Suprapubic skin (tissue), 4 donors: Measurements from ENCODE around the gene SMG6. TPM values are rescaled to one million over a fixed set of nuclear protein-coding genes. Genes with fewer than 3 reads are reported as not detected.
"Not testable (repeated sequence)": the region's sequence is repeated elsewhere in the genome, so short reads cannot be mapped to it uniquely, and the experiment has no call there.

Experiments used
- DNase-seq, 2 donors: peaks; one replicate each; pipeline ENCODE4 v3.0.0-alpha.2; 2019; ENCODE audit warnings: low spot score in 2 of 2
- H3K27ac ChIP-seq: fragments of 200-600 bp; sonication (generic); one replicate; pipeline ENCODE4 v1.5.1; 2019
- H3K27me3 ChIP-seq: fragments of 200-600 bp; sonication (generic); one replicate; pipeline ENCODE4 v1.5.1; 2019
- H3K36me3 ChIP-seq: fragments of 200-600 bp; sonication (generic); one replicate; pipeline ENCODE4 v1.5.1; 2019
- H3K4me1 ChIP-seq: fragments of 200-600 bp; sonication (generic); one replicate; pipeline ENCODE4 v1.5.1; 2019
- H3K4me3 ChIP-seq: fragments of 200-600 bp; sonication (generic); one replicate; pipeline ENCODE4 v1.5.1; 2019; ENCODE audit warnings: mild to moderate bottlenecking
- H3K9me3 ChIP-seq: fragments of 200-600 bp; sonication (generic); one replicate; pipeline ENCODE4 v1.5.1; 2019
- EP300 ChIP-seq: sonication (generic); formaldehyde crosslinking; IDR thresholded peaks from one replicate; pipeline ENCODE4 v1.6.1; 2017; ENCODE audit warnings: antibody characterized with exemption
- POLR2A ChIP-seq, 2 donors: fragments of 450-650 bp; IDR thresholded peaks; one replicate each; pipeline ENCODE4 v1.6.1; 2017; ENCODE audit warnings: antibody characterized with exemption in 2 of 2, mild to moderate bottlenecking in 2 of 2, moderate library complexity in 2 of 2
- POLR2AphosphoS5 ChIP-seq, 3 donors: sonication (generic); formaldehyde crosslinking; IDR thresholded peaks; one replicate each; pipeline ENCODE4 v1.6.1; 2017; ENCODE audit warnings: antibody characterized with exemption in 3 of 3
- WGBS: methylation state at CpG from one replicate; pipeline ENCODE4 v1.1.5; 2018; 5-methylcytosine and 5-hydroxymethylcytosine counted together
- total RNA-seq, 4 donors: library from RNA; depleted of rRNA; stranded (reverse); fragments of >200 nt; gene quantifications; one replicate each; pipeline ENCODE4 v1.1.0, GENCODE V29; 2016
- TF ChIP-seq, protein P1 (sequence below), 2 donors: fragments of 200-600 bp in 1 of 2; fragments of 450-650 bp in 1 of 2; sonication (generic) in 1 of 2; IDR thresholded peaks; one replicate each; pipeline ENCODE4 v1.5.1; 2016 to 2019; ENCODE audit warnings: antibody characterized with exemption in 2 of 2, mild to moderate bottlenecking in 1 of 2, moderate library complexity in 1 of 2

Gene SMG6
- total RNA-seq, 4 donors from 2014 or later, result 29.6 to 58.6 (median 45.5) TPM

GRCh38 chr17:2319051-2319450 lies 15.5 kb upstream of the SMG6 start:
- no peak overlapping the region for H3K4me3 ChIP-seq
- no peak for DNase-seq
- H3K9me3 ChIP-seq, result no peaks in the 10 kb centered on the region
- no peaks in the 10 kb centered on the region for H3K27me3 ChIP-seq
- H3K27ac ChIP-seq, result no peak overlapping the region
- TF ChIP-seq EP300, result no peak
- TF ChIP-seq POLR2A (IDR thresholded peaks at IDR 0.05), result no peak
- TF ChIP-seq, protein P1, sequence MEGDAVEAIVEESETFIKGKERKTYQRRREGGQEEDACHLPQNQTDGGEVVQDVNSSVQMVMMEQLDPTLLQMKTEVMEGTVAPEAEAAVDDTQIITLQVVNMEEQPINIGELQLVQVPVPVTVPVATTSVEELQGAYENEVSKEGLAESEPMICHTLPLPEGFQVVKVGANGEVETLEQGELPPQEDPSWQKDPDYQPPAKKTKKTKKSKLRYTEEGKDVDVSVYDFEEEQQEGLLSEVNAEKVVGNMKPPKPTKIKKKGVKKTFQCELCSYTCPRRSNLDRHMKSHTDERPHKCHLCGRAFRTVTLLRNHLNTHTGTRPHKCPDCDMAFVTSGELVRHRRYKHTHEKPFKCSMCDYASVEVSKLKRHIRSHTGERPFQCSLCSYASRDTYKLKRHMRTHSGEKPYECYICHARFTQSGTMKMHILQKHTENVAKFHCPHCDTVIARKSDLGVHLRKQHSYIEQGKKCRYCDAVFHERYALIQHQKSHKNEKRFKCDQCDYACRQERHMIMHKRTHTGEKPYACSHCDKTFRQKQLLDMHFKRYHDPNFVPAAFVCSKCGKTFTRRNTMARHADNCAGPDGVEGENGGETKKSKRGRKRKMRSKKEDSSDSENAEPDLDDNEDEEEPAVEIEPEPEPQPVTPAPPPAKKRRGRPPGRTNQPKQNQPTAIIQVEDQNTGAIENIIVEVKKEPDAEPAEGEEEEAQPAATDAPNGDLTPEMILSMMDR (IDR thresholded peaks at IDR 0.05), result no peak
- TF ChIP-seq POLR2AphosphoS5 (IDR thresholded peaks at IDR 0.05), result no peak
- H3K4me1 ChIP-seq, result no peaks in the 10 kb centered on the region
- H3K36me3 ChIP-seq, result peaks cover 50% of the 10 kb centered on the region

DNA sequence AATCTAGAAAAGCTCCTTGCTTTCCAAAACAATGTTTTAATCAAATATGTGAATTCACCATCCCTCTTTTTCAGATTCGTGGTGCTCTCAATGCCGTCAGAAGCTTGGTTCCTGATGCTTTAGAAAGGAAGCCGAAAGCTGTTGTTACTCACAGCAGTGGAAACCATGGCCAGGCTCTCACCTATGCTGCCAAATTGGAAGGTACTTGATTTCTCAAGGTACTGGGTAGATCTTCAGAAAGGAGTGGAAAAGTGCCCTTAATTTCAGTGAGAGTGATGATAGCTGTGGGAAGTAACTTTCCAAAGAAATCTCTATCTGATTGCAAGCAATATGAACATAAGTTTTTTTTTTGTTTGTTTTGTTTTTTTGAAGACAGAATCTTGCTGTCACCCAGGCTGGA lies 14.2 kb upstream of the SMG6 start:
- 89% methylated on average over 3 of the region's 3 CpGs for WGBS

DNA sequence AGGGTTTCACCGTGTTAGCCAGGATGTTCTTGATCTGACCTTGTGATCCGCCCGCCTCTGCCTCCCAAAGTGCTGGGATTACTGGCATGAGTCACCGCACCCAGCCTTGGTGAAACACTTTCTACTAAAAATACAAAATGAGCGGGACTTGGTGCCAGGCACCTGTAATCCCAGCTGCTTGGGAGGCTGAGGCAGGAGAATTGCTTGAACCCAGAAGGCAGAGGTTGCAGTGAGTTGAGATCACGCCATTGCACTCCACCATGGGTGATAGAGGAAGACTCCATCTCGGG lies 13.3 kb upstream of the SMG6 start:
- H3K4me1 ChIP-seq, H3K9me3 ChIP-seq, DNase-seq, H3K27ac ChIP-seq, H3K27me3 ChIP-seq, H3K4me3 ChIP-seq: not testable (repeated sequence)
- H3K36me3 ChIP-seq, result peaks cover 28% of the 10 kb centered on the region
- 62% methylated on average over 7 of the region's 7 CpGs for WGBS

More for the DNA sequence above, 14.2 kb upstream of the SMG6 start:
- Histone ChIP-seq H3K27me3 (no peaks in the 10 kb centered on the region), H3K4me1 (no peaks in the 10 kb centered on the region), H3K4me3 (no peak overlapping the region), H3K27ac (no peak overlapping the region), H3K9me3 (no peaks in the 10 kb centered on the region), H3K36me3 (peaks cover 38% of the 10 kb centered on the region)
- TF ChIP-seq, protein P1 (IDR thresholded peaks at IDR 0.05), result no peak
- TF ChIP-seq POLR2AphosphoS5 (IDR thresholded peaks at IDR 0.05) (no peak), POLR2A (IDR thresholded peaks at IDR 0.05) (no peak), EP300 (no peak)
- peak in 1 of 2 donors; percentile 12 for DNase-seq

DNA sequence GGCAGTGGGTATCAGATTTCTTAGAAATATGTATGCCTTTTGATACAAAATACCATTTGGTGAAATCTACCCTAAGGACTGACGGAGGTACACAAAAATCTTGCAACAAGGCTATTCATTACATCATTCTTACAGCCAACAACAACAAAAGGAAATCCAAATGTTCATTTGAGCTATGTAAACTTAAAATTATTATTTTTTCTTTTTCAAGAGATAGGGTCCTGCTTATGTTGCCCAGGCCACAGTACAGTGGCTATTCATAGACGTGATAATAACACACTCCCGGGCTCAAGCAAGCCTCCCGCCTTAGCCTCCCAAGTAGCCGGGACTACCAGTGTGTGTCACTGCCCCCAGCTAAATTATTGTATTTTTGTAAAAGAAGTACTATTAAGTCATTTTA lies 9.2 kb upstream of the SMG6 start:
- DNase-seq, result peak in 1 of 2 donors; percentile 6
- H3K27me3 ChIP-seq, result no peaks in the 10 kb centered on the region
- H3K4me1 ChIP-seq, result no peaks in the 10 kb centered on the region
- H3K9me3 ChIP-seq, result no peaks in the 10 kb centered on the region
- WGBS, result 94% methylated on average over 5 of the region's 5 CpGs
- TF ChIP-seq, protein P1 (IDR thresholded peaks at IDR 0.05), result no peak
- TF ChIP-seq POLR2A (IDR thresholded peaks at IDR 0.05) (no peak), EP300 (no peak), POLR2AphosphoS5 (IDR thresholded peaks at IDR 0.05) (no peak)
- no peak overlapping the region for H3K27ac ChIP-seq
- H3K4me3 ChIP-seq, result no peak overlapping the region
- H3K36me3 ChIP-seq, result no peaks in the 10 kb centered on the region

- TF ChIP-seq POLR2AphosphoS5 (IDR thresholded peaks at IDR 0.05) (no peak), EP300 (no peak), POLR2A (IDR thresholded peaks at IDR 0.05) (no peak)
- TF ChIP-seq, protein P1 (IDR thresholded peaks at IDR 0.05), result no peak
- no peak overlapping the region for H3K4me3 ChIP-seq
- peak in 1 of 2 donors; percentile 32 for DNase-seq
- peaks cover 7% of the 10 kb centered on the region for H3K4me1 ChIP-seq
- H3K36me3 ChIP-seq, result no peaks in the 10 kb centered on the region
- 70% methylated on average over 6 of the region's 6 CpGs for WGBS
- H3K27ac ChIP-seq, result no peak overlapping the region
- H3K9me3 ChIP-seq, result no peaks in the 10 kb centered on the region
- H3K27me3 ChIP-seq, result no peaks in the 10 kb centered on the region
Observed at GRCh38 chr17:2309338-2310154, 6.0 kb upstream of the SMG6 start.

GRCh38 chr17:2304931-2305330 lies 1.3 kb upstream of the SMG6 start:
- Histone ChIP-seq H3K4me1 (peaks cover 31% of the 10 kb centered on the region), H3K27me3 (no peaks in the 10 kb centered on the region), H3K36me3 (peaks cover under 1% of the 10 kb centered on the region), H3K27ac (no peak overlapping the region), H3K4me3 (no peak overlapping the region), H3K9me3 (no peaks in the 10 kb centered on the region)
- DNase-seq, result no peak
- no peak for TF ChIP-seq POLR2A (IDR thresholded peaks at IDR 0.05)
- TF ChIP-seq POLR2AphosphoS5 (IDR thresholded peaks at IDR 0.05), result no peak
- no peak for TF ChIP-seq EP300
- TF ChIP-seq, protein P1 (IDR thresholded peaks at IDR 0.05), result no peak
- WGBS, result 83% methylated on average over 4 of the region's 4 CpGs
